ENCODE measurements around the gene PIR. TPM values are rescaled to one million over a fixed set of nuclear protein-coding genes. Genes with fewer than 3 reads are reported as not detected.

The PIR gene
- total and polyA plus RNA-seq, 2 donors (not counting 1 experiment from before 2014, with no cell fraction given) = 0.22 TPM; not detected in 1

DNA sequence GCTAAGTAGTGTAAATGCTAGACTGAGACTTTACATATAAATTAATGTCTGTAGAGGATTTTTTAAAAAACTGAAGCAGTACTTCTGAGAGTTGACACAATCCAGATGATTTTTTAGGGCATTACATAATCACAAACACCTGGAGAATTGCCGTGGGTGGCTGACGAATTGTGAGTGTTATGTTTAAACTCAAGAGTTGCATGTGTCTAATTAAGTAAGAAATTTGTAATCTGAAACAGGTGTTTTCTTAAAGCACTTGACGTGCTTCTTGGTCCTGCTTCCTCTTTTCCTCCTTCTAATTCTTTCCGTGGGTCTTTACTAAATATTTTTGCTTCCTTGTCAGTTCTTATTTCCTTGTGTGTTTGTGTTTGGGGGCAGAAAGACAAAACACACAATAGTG lies 27.8 kb downstream of the PIR start:
- intact Hi-C loops (cut with micrococcal nuclease) = no loop called here
- ChIA-PET CTCF (interaction anchor here (0.7 to 5.4 kb wide), 2 partner anchors 116 to 162 kb away, joined by 4 to 36 read pairs; no protein-coding TSS in a partner anchor), POLR2A (no interaction called here)
- whole genome bisulfite sequencing (ENCODE audit: insufficient coverage) = no CpG with 5 or more reads among the region's 4 CpGs
- Mint-ChIP-seq H3K9me3 (ENCODE audit: insufficient read depth) (no peaks in the 10 kb centered on the region), H3K4me3 (peak overlapping the region; percentile 6), H3K4me1 (peaks cover 9% of the 10 kb centered on the region), H3K27me3 (peaks cover 2% of the 10 kb centered on the region), H3K27ac (peak overlapping the region; percentile 43)
- Histone ChIP-seq H3K4me1 (ENCODE audit: control insufficient read depth in 2 of 2, insufficient read depth in 2 of 2, low read length in 2 of 2) (no peaks in the 10 kb centered on the region), H3K4me2 (replicated peaks; ENCODE audit: low read depth, low read length, poor library complexity, severe bottlenecking) (no peak overlapping the region), H3K9me3 (ENCODE audit: control extremely low read depth in 1 of 3, control insufficient read depth in 2 of 3, insufficient read depth in 1 of 3, low read length in 2 of 3) (no peaks in the 10 kb centered on the region), H4K20me1 (ENCODE audit: control insufficient read depth, insufficient read depth, low read length, poor library complexity, severe bottlenecking) (no peaks in the 10 kb centered on the region), H3K4me3 (ENCODE audit: control extremely low read depth in 1 of 5, extremely low read depth in 1 of 5, insufficient read depth in 1 of 5, low read depth in 2 of 5, low read length in 4 of 5) (no peak overlapping the region), H3K9ac (ENCODE audit: low read length) (no peak overlapping the region), H2AFZ (ENCODE audit: insufficient read depth, low read depth, low read length, poor library complexity, severe bottlenecking) (no peak overlapping the region), H3K79me2 (ENCODE audit: control insufficient read depth, insufficient read depth, low read length) (no peaks in the 10 kb centered on the region), H3K27ac (ENCODE audit: low read length in 2 of 2) (no peak overlapping the region), H3K27me3 (replicated peaks in 1 of 4; ENCODE audit: control extremely low read depth in 1 of 4, control insufficient read depth in 3 of 4, insufficient read depth in 4 of 4, low read length in 3 of 4) (no peaks in the 10 kb centered on the region), H3K36me3 (replicated peaks in 1 of 2; ENCODE audit: control extremely low read depth in 1 of 2, control insufficient read depth in 1 of 2, extremely low read depth in 1 of 2, insufficient read depth in 2 of 2, low read length in 1 of 2) (no peaks in the 10 kb centered on the region)
- TF ChIP-seq EZH2 (IDR thresholded peaks at IDR 0.05; ENCODE audit: borderline replicate concordance, insufficient read depth, low read depth, low read length, poor library complexity, severe bottlenecking) = no peak
- TF ChIP-seq, protein P1, sequence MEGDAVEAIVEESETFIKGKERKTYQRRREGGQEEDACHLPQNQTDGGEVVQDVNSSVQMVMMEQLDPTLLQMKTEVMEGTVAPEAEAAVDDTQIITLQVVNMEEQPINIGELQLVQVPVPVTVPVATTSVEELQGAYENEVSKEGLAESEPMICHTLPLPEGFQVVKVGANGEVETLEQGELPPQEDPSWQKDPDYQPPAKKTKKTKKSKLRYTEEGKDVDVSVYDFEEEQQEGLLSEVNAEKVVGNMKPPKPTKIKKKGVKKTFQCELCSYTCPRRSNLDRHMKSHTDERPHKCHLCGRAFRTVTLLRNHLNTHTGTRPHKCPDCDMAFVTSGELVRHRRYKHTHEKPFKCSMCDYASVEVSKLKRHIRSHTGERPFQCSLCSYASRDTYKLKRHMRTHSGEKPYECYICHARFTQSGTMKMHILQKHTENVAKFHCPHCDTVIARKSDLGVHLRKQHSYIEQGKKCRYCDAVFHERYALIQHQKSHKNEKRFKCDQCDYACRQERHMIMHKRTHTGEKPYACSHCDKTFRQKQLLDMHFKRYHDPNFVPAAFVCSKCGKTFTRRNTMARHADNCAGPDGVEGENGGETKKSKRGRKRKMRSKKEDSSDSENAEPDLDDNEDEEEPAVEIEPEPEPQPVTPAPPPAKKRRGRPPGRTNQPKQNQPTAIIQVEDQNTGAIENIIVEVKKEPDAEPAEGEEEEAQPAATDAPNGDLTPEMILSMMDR (IDR thresholded peaks at IDR 0.05) = no peak
- DNase-seq (peak; percentile 21), ATAC-seq (ENCODE audit: low read depth) (peak; percentile 49)

DNA sequence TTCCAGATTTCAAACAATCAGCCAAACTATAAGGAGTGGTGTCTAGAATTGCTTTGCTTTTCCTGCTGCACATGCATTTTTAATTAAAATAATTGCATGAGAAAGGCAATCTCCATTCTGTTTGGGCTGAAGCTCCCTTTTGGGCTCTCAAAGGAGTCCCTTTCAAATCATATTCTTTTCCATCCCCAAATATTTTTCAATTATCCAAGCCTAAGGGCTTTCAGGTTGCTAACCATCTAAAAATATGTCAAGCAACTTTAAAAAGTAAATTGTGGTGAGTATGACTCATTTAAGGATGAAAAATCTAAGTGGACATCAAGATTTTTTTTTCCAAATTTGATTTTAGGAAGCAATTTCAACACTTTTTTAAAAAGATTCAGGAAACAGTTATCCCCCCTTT lies 28.4 kb downstream of the PIR start:
- no peak overlapping the region for H3K9ac ChIP-seq (ENCODE audit: low read length)
- Mint-ChIP-seq H3K9me3 (ENCODE audit: insufficient read depth) (no peaks in the 10 kb centered on the region), H3K4me1 (peaks cover 9% of the 10 kb centered on the region), H3K27me3 (peaks cover 5% of the 10 kb centered on the region), H3K27ac (no peak overlapping the region), H3K4me3 (no peak overlapping the region)
- H3K4me1 ChIP-seq (ENCODE audit: control insufficient read depth in 2 of 2, insufficient read depth in 2 of 2, low read length in 2 of 2) = no peaks in the 10 kb centered on the region
- no peaks in the 10 kb centered on the region for H3K79me2 ChIP-seq (ENCODE audit: control insufficient read depth, insufficient read depth, low read length)
- H3K27ac ChIP-seq (ENCODE audit: low read length in 2 of 2) = no peak overlapping the region
- H3K4me3 ChIP-seq (ENCODE audit: control extremely low read depth in 1 of 5, extremely low read depth in 1 of 5, insufficient read depth in 1 of 5, low read depth in 2 of 5, low read length in 4 of 5) = no peak overlapping the region
- TF ChIP-seq EZH2 (IDR thresholded peaks at IDR 0.05; ENCODE audit: borderline replicate concordance, insufficient read depth, low read depth, low read length, poor library complexity, severe bottlenecking) = no peak
- TF ChIP-seq, protein P1 (IDR thresholded peaks at IDR 0.05) = no peak
- DNase-seq = no peak
- CTCF ChIA-PET = no interaction called here
- intact Hi-C loops (cut with micrococcal nuclease) = no loop called here
- POLR2A ChIA-PET = no interaction called here
- ATAC-seq (ENCODE audit: low read depth) = no peak
- no peaks in the 10 kb centered on the region for H4K20me1 ChIP-seq (ENCODE audit: control insufficient read depth, insufficient read depth, low read length, poor library complexity, severe bottlenecking)
- no peaks in the 10 kb centered on the region for H3K36me3 ChIP-seq (replicated peaks in 1 of 2; ENCODE audit: control extremely low read depth in 1 of 2, control insufficient read depth in 1 of 2, extremely low read depth in 1 of 2, insufficient read depth in 2 of 2, low read length in 1 of 2)
- no peak overlapping the region for H2AFZ ChIP-seq (ENCODE audit: insufficient read depth, low read depth, low read length, poor library complexity, severe bottlenecking)
- no peaks in the 10 kb centered on the region for H3K9me3 ChIP-seq (ENCODE audit: control extremely low read depth in 1 of 3, control insufficient read depth in 2 of 3, insufficient read depth in 1 of 3, low read length in 2 of 3)
- no peak overlapping the region for H3K4me2 ChIP-seq (replicated peaks; ENCODE audit: low read depth, low read length, poor library complexity, severe bottlenecking)
- no peaks in the 10 kb centered on the region for H3K27me3 ChIP-seq (replicated peaks in 1 of 4; ENCODE audit: control extremely low read depth in 1 of 4, control insufficient read depth in 3 of 4, insufficient read depth in 4 of 4, low read length in 3 of 4)
